Fibroblast of lung (primary cell): ENCODE measurements around the gene IGFL4.

ENCODE experiments used
- EZH2 ChIP-seq: IDR thresholded peaks from 2 replicates; pipeline ENCODE4 v1.5.1; 2012; ENCODE audit warnings: low read length, control low read depth, mild to moderate bottlenecking; ENCODE audit errors: missing control alignments
- TF ChIP-seq, protein P1 (sequence below), 2 donors: IDR thresholded peaks in 1 of 2; conservative IDR thresholded peaks in 1 of 2; 1 replicate in 1 of 2; 2 replicates in 1 of 2; pipeline ENCODE4 v1.5.1; 2011 to 2012; ENCODE audit warnings: low read length in 2 of 2, control low read depth in 1 of 2, inconsistent platforms in 1 of 2, low read depth in 1 of 2, mild to moderate bottlenecking in 1 of 2

DNA sequence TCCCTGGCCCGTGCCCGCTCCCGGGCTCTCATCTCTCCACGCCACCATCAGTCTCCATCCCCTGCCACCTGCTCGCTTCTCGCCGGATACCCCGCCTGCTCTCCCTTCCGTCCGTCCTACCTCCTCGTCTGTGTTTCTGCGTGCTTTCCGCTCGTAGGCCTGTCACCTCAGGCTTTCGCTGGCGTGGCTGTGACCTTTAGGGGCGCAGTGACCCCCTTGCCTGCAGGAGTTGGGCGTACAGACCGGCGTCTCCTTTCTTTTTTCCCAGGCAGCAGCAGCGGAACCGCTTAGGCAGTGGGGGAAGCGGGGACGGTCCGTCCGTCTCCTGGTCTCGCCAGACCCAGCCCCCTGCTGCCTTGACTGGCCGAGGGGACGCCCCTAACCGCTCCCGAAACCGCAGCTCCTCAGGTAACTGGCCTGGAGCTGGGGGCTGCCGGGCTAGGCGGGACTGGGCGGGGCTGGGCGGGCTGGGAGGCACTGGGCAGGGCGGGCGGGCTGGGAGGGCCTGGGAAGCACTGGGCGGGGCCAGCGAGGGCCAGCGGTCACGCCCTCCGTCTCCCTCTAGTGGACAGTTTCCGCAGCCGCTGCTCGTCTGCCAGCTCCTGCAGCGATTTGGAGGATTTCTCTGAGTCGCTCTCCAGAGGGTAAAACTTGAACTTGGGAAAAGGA lies 24.2 kb downstream of the IGFL4 start:
- TF ChIP-seq, protein P1, sequence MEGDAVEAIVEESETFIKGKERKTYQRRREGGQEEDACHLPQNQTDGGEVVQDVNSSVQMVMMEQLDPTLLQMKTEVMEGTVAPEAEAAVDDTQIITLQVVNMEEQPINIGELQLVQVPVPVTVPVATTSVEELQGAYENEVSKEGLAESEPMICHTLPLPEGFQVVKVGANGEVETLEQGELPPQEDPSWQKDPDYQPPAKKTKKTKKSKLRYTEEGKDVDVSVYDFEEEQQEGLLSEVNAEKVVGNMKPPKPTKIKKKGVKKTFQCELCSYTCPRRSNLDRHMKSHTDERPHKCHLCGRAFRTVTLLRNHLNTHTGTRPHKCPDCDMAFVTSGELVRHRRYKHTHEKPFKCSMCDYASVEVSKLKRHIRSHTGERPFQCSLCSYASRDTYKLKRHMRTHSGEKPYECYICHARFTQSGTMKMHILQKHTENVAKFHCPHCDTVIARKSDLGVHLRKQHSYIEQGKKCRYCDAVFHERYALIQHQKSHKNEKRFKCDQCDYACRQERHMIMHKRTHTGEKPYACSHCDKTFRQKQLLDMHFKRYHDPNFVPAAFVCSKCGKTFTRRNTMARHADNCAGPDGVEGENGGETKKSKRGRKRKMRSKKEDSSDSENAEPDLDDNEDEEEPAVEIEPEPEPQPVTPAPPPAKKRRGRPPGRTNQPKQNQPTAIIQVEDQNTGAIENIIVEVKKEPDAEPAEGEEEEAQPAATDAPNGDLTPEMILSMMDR (conservative IDR thresholded peaks at IDR 0.05 in 1 of 2, IDR thresholded peaks at IDR 0.05 in 1 of 2; ENCODE audit: low read depth in 1 of 2, low read length in 2 of 2): peak; percentile 48 to 79
- peak; percentile 7 for TF ChIP-seq EZH2
